Activated CD8-positive, alpha-beta T cell treated with anti-CD3 and anti-CD28 coated beads for 36 hours (primary cell): ENCODE results near the gene CACNA1B. TPM values are rescaled to one million over a fixed set of nuclear protein-coding genes. Genes with fewer than 3 reads are reported as not detected.

Experiments used
- ATAC-seq: fragments of 200-7000 bp; cut with Tn5 transposase; one replicate; pipeline ENCODE4 v1.10.0; 2021; ENCODE audit warnings: mild to moderate bottlenecking, moderate library complexity
- CTCF ChIA-PET: fragments of 350-600 bp; sonication (Branson Sonifier 250); formaldehyde crosslinking; loops from one replicate; lab custom pipeline; 2021; ENCODE audit warnings: antibody characterized with exemption; lab: Charles Lee
- POLR2A ChIA-PET: fragments of 350-600 bp; sonication (Branson Sonifier 250); formaldehyde crosslinking; loops from one replicate; lab custom pipeline; 2021; ENCODE audit warnings: antibody characterized with exemption; lab: Charles Lee
- DNase-seq: peaks from one replicate; pipeline ENCODE4 v3.0.0-alpha.2; 2020
- H3K27ac Mint-ChIP-seq: one replicate; pipeline ENCODE4 v1.8.0; 2021; ENCODE audit warnings: mild to moderate bottlenecking, mixed read lengths
- H3K27me3 Mint-ChIP-seq: one replicate; pipeline ENCODE4 v1.8.0; 2021; ENCODE audit warnings: mixed read lengths
- H3K36me3 Mint-ChIP-seq: one replicate; pipeline ENCODE4 v1.8.0; 2021; ENCODE audit warnings: low read depth, mixed read lengths
- H3K4me1 Mint-ChIP-seq: one replicate; pipeline ENCODE4 v1.8.0; 2021; ENCODE audit warnings: low read depth, mixed read lengths
- H3K4me3 Mint-ChIP-seq: one replicate; pipeline ENCODE4 v1.8.0; 2021; ENCODE audit warnings: mild to moderate bottlenecking, moderate library complexity, mixed read lengths
- H3K9me3 Mint-ChIP-seq: one replicate; pipeline ENCODE4 v1.8.0; 2021; ENCODE audit warnings: mixed read lengths
- intact Hi-C: fragments of 100-400 bp; cut with micrococcal nuclease; formaldehyde crosslinking; loops from one replicate; pipeline ENCODE4 v1.10.0; 2022
- total RNA-seq, 2 experiments: library from RNA; stranded (reverse); gene quantifications; one replicate each; pipeline ENCODE4 v1.2.3, GENCODE V29; 2021
- TF ChIP-seq, protein P1 (sequence below): fragments of 200-600 bp; IDR thresholded peaks from one replicate; pipeline ENCODE4 v1.8.0; 2022; ENCODE audit warnings: antibody characterized with exemption, mild to moderate bottlenecking

CACNA1B gene
- total RNA-seq, 2 experiments from 2014 or later: not detected

DNA sequence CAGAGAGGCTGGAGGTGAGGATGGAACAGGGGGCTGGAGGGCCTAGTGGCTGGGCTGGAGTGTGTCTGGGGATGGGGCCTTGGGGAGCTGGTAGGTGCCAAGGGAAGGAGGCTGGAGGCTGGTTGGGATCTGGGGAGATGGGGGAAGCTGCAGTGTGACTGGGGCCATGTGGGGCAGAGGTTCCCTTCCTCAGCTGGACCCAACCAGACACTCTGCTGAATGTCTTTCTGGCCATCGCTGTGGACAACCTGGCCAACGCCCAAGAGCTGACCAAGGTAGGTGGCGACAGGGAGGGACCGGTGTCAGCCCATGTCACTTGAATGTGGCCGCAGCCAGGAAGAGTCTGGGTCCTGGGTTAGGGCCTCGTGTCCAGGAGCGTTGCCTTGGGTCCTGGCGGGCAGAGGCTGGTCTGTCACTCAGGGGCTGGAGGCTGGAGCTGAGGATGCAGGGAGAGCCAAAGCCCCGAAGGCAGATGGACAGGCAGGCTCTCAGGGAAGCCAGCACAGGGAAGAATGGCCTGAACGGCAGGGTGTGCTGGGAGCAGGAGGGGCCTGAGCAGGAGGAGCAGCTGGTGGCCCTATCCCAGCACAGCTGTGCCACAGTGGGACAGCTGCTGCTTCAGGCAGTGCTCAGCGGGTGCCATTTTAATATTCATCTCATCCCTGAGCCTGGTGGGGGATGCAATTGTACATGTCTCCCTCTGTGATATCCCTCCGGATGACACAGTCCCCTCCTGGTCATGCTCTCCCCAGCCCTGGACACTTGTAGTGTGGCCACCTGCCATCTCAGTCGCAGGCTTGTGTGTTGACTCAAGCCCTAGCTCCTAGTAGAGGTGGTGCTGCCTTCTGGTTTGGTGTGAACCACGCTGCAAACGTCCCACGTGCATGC is 132.5 kb downstream of the CACNA1B start:
- intact Hi-C loops: no loop called here
- Mint-ChIP-seq H3K9me3 (no peaks in the 10 kb centered on the region), H3K36me3 (no peaks in the 10 kb centered on the region), H3K4me3 (no peak overlapping the region), H3K27ac (no peak overlapping the region), H3K4me1 (no peaks in the 10 kb centered on the region), H3K27me3 (peaks cover 2% of the 10 kb centered on the region)
- CTCF ChIA-PET: interaction anchor here (2.2 kb wide), 1 partner anchor 337 kb away, joined by 5 read pairs; no protein-coding TSS in a partner anchor
- POLR2A ChIA-PET: interaction anchor here (0.7 kb wide), 1 partner anchor 14 kb away, joined by 3 read pairs; no protein-coding TSS in a partner anchor
- ATAC-seq (no peak), DNase-seq (no peak)
- TF ChIP-seq, protein P1, sequence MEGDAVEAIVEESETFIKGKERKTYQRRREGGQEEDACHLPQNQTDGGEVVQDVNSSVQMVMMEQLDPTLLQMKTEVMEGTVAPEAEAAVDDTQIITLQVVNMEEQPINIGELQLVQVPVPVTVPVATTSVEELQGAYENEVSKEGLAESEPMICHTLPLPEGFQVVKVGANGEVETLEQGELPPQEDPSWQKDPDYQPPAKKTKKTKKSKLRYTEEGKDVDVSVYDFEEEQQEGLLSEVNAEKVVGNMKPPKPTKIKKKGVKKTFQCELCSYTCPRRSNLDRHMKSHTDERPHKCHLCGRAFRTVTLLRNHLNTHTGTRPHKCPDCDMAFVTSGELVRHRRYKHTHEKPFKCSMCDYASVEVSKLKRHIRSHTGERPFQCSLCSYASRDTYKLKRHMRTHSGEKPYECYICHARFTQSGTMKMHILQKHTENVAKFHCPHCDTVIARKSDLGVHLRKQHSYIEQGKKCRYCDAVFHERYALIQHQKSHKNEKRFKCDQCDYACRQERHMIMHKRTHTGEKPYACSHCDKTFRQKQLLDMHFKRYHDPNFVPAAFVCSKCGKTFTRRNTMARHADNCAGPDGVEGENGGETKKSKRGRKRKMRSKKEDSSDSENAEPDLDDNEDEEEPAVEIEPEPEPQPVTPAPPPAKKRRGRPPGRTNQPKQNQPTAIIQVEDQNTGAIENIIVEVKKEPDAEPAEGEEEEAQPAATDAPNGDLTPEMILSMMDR: no peak

GRCh38 chr9:138010861-138011260 is 133.3 kb downstream of the CACNA1B start:
- DNase-seq (no peak), ATAC-seq (no peak)
- Mint-ChIP-seq H3K27me3 (no peaks in the 10 kb centered on the region), H3K4me1 (no peaks in the 10 kb centered on the region), H3K36me3 (no peaks in the 10 kb centered on the region), H3K9me3 (no peaks in the 10 kb centered on the region), H3K27ac (no peak overlapping the region), H3K4me3 (no peak overlapping the region)
- POLR2A ChIA-PET: no interaction called here
- TF ChIP-seq, protein P1: no peak
- intact Hi-C loops: no loop called here
- CTCF ChIA-PET: interaction anchor here (2.2 kb wide), 1 partner anchor 338 kb away, joined by 5 read pairs; no protein-coding TSS in a partner anchor

- ATAC-seq: no peak
- H3K9me3 Mint-ChIP-seq: no peaks in the 10 kb centered on the region
- TF ChIP-seq, protein P1: no peak
- CTCF ChIA-PET: no interaction called here
- intact Hi-C loops: no loop called here
- H3K27me3 Mint-ChIP-seq: no peaks in the 10 kb centered on the region
- no peak overlapping the region for H3K27ac Mint-ChIP-seq
- POLR2A ChIA-PET: no interaction called here
- H3K4me1 Mint-ChIP-seq: no peaks in the 10 kb centered on the region
- DNase-seq: no peak
- no peak overlapping the region for H3K4me3 Mint-ChIP-seq
- H3K36me3 Mint-ChIP-seq: no peaks in the 10 kb centered on the region
Observed at GRCh38 chr9:138011951-138012500, 134.4 kb downstream of the CACNA1B start.

GRCh38 chr9:138013273-138013672 is 135.7 kb downstream of the CACNA1B start:
- Mint-ChIP-seq H3K27me3 (no peaks in the 10 kb centered on the region), H3K9me3 (no peaks in the 10 kb centered on the region), H3K4me1 (no peaks in the 10 kb centered on the region), H3K36me3 (no peaks in the 10 kb centered on the region), H3K27ac (no peak overlapping the region), H3K4me3 (no peak overlapping the region)
- POLR2A ChIA-PET: no interaction called here
- intact Hi-C loops: no loop called here
- ATAC-seq (no peak), DNase-seq (no peak)
- TF ChIP-seq, protein P1: no peak
- CTCF ChIA-PET: no interaction called here
